ENCODE measurements around the gene UMPS.

UMPS gene

GRCh38 chr3:124730129-124730940 is at the start of gene UMPS:
Gene UMPS (plus strand): TSS chr3:124730452. CDS start chr3:124730472, 20 bp downstream.
- peaks cover 2% of the 10 kb centered on the region for H3K27me3 Mint-ChIP-seq
- peak; percentile 89 to 91 for DNase-seq (ENCODE audit: low spot score in 2 of 2)
- peak within 1 kb of the TSS; percentile 99 for H3K4me3 Mint-ChIP-seq
- peak; percentile 99 for ATAC-seq (ENCODE audit: low read depth)
- peak within 1 kb of the TSS; percentile 96 for H3K27ac Mint-ChIP-seq
- no peaks in the 10 kb centered on the region for H3K9me3 Mint-ChIP-seq
- peaks cover 20% of the 10 kb centered on the region for H3K4me1 Mint-ChIP-seq
- peaks cover 3% of the 10 kb centered on the region for H3K36me3 Mint-ChIP-seq

- Mint-ChIP-seq H3K27ac (no peak overlapping the region), H3K36me3 (no peaks in the 10 kb centered on the region), H3K4me3 (no peak overlapping the region), H3K27me3 (peaks cover 7% of the 10 kb centered on the region), H3K9me3 (no peaks in the 10 kb centered on the region), H3K4me1 (no peaks in the 10 kb centered on the region)
- ATAC-seq (ENCODE audit: low read depth) (no peak), DNase-seq (ENCODE audit: low spot score in 2 of 2) (no peak)
Measured at GRCh38 chr3:124680521-124680920, 49.7 kb upstream of the UMPS start.

GRCh38 chr3:124682263-124682662 is 48.0 kb upstream of the UMPS start:
- Mint-ChIP-seq H3K27ac (no peak overlapping the region), H3K36me3 (no peaks in the 10 kb centered on the region), H3K27me3 (peaks cover 11% of the 10 kb centered on the region), H3K4me3 (no peak overlapping the region), H3K9me3 (no peaks in the 10 kb centered on the region), H3K4me1 (no peaks in the 10 kb centered on the region)
- DNase-seq (ENCODE audit: low spot score in 2 of 2), result no peak
- ATAC-seq (ENCODE audit: low read depth), result no peak

GRCh38 chr3:124684459-124684858 is 45.8 kb upstream of the UMPS start:
- no peaks in the 10 kb centered on the region for H3K9me3 Mint-ChIP-seq
- H3K27ac Mint-ChIP-seq, result no peak overlapping the region
- DNase-seq (ENCODE audit: low spot score in 2 of 2), result no peak
- H3K4me3 Mint-ChIP-seq, result no peak overlapping the region
- H3K36me3 Mint-ChIP-seq, result no peaks in the 10 kb centered on the region
- H3K27me3 Mint-ChIP-seq, result peaks cover 10% of the 10 kb centered on the region
- peaks cover 3% of the 10 kb centered on the region for H3K4me1 Mint-ChIP-seq
- no peak for ATAC-seq (ENCODE audit: low read depth)

- ATAC-seq (ENCODE audit: low read depth) (no peak), DNase-seq (ENCODE audit: low spot score in 2 of 2) (no peak)
- Mint-ChIP-seq H3K27ac (no peak overlapping the region), H3K9me3 (no peaks in the 10 kb centered on the region), H3K4me3 (no peak overlapping the region), H3K4me1 (peaks cover 3% of the 10 kb centered on the region), H3K27me3 (peaks cover 8% of the 10 kb centered on the region), H3K36me3 (no peaks in the 10 kb centered on the region)
Measured at GRCh38 chr3:124685067-124685466, 45.2 kb upstream of the UMPS start.

- no peak for DNase-seq (ENCODE audit: low spot score in 2 of 2)
- Mint-ChIP-seq H3K4me1 (peaks cover 3% of the 10 kb centered on the region), H3K27me3 (peaks cover 8% of the 10 kb centered on the region), H3K27ac (no peak overlapping the region), H3K36me3 (no peaks in the 10 kb centered on the region), H3K9me3 (no peaks in the 10 kb centered on the region), H3K4me3 (no peak overlapping the region)
- no peak for ATAC-seq (ENCODE audit: low read depth)
Measured at GRCh38 chr3:124685481-124685880, 44.8 kb upstream of the UMPS start.

- H3K27me3 Mint-ChIP-seq, result peaks cover 8% of the 10 kb centered on the region
- no peaks in the 10 kb centered on the region for H3K36me3 Mint-ChIP-seq
- H3K4me3 Mint-ChIP-seq, result no peak overlapping the region
- H3K4me1 Mint-ChIP-seq, result peaks cover 3% of the 10 kb centered on the region
- DNase-seq (ENCODE audit: low spot score in 2 of 2), result no peak
- no peak for ATAC-seq (ENCODE audit: low read depth)
- no peaks in the 10 kb centered on the region for H3K9me3 Mint-ChIP-seq
- no peak overlapping the region for H3K27ac Mint-ChIP-seq
Measured at GRCh38 chr3:124686028-124686670, 44.1 kb upstream of the UMPS start.

- peaks cover 10% of the 10 kb centered on the region for H3K27me3 Mint-ChIP-seq
- H3K36me3 Mint-ChIP-seq, result no peaks in the 10 kb centered on the region
Measured at GRCh38 chr3:124688581-124689454, 41.4 kb upstream of the UMPS start.

GRCh38 chr3:124691599-124691998 is 38.7 kb upstream of the UMPS start:
- H3K4me1 Mint-ChIP-seq, result peaks cover 6% of the 10 kb centered on the region
- ATAC-seq (ENCODE audit: low read depth), result no peak
- H3K9me3 Mint-ChIP-seq, result no peaks in the 10 kb centered on the region
- H3K27ac Mint-ChIP-seq, result no peak overlapping the region
- DNase-seq (ENCODE audit: low spot score in 2 of 2), result no peak
- no peak overlapping the region for H3K4me3 Mint-ChIP-seq
- peaks cover 4% of the 10 kb centered on the region for H3K27me3 Mint-ChIP-seq
- H3K36me3 Mint-ChIP-seq, result no peaks in the 10 kb centered on the region

More at GRCh38 chr3:124688581-124689454, 41.4 kb upstream of the UMPS start:
- Mint-ChIP-seq H3K27ac (no peak overlapping the region), H3K4me3 (no peak overlapping the region), H3K4me1 (peaks cover 3% of the 10 kb centered on the region), H3K9me3 (no peaks in the 10 kb centered on the region)
- DNase-seq (ENCODE audit: low spot score in 2 of 2), result peak; percentile 62 to 71
- peak; percentile 91 for ATAC-seq (ENCODE audit: low read depth)

GRCh38 chr3:124694486-124694885 is 35.8 kb upstream of the UMPS start:
- DNase-seq (ENCODE audit: low spot score in 2 of 2) (no peak), ATAC-seq (ENCODE audit: low read depth) (no peak)
- Mint-ChIP-seq H3K27ac (no peak overlapping the region), H3K27me3 (peaks cover 5% of the 10 kb centered on the region), H3K36me3 (no peaks in the 10 kb centered on the region), H3K4me1 (peaks cover 3% of the 10 kb centered on the region), H3K4me3 (no peak overlapping the region), H3K9me3 (no peaks in the 10 kb centered on the region)

- DNase-seq (ENCODE audit: low spot score in 2 of 2) (no peak), ATAC-seq (ENCODE audit: low read depth) (peak; percentile 59)
- Mint-ChIP-seq H3K27me3 (peaks cover 5% of the 10 kb centered on the region), H3K4me1 (peaks cover 3% of the 10 kb centered on the region), H3K27ac (no peak overlapping the region), H3K4me3 (no peak overlapping the region), H3K9me3 (no peaks in the 10 kb centered on the region), H3K36me3 (no peaks in the 10 kb centered on the region)
Measured at GRCh38 chr3:124695369-124695768, 34.9 kb upstream of the UMPS start.

- peaks cover 7% of the 10 kb centered on the region for H3K27me3 Mint-ChIP-seq
- H3K27ac Mint-ChIP-seq, result no peak overlapping the region
- ATAC-seq (ENCODE audit: low read depth), result no peak
- H3K4me3 Mint-ChIP-seq, result no peak overlapping the region
- no peaks in the 10 kb centered on the region for H3K9me3 Mint-ChIP-seq
- H3K36me3 Mint-ChIP-seq, result no peaks in the 10 kb centered on the region
- no peak for DNase-seq (ENCODE audit: low spot score in 2 of 2)
- peaks cover 3% of the 10 kb centered on the region for H3K4me1 Mint-ChIP-seq
Measured at GRCh38 chr3:124696006-124696405, 34.2 kb upstream of the UMPS start.

GRCh38 chr3:124697302-124697701 is 33.0 kb upstream of the UMPS start:
- DNase-seq (ENCODE audit: low spot score in 2 of 2), result no peak
- peaks cover 3% of the 10 kb centered on the region for H3K4me1 Mint-ChIP-seq
- H3K4me3 Mint-ChIP-seq, result no peak overlapping the region
- H3K9me3 Mint-ChIP-seq, result no peaks in the 10 kb centered on the region
- H3K27me3 Mint-ChIP-seq, result peaks cover 10% of the 10 kb centered on the region
- H3K36me3 Mint-ChIP-seq, result no peaks in the 10 kb centered on the region
- H3K27ac Mint-ChIP-seq, result no peak overlapping the region
- no peak for ATAC-seq (ENCODE audit: low read depth)
